Mesenchymal stem cell (in vitro differentiated cells and primary cell): ENCODE results near the gene MAN1B1.
"Not testable (repeated sequence)": the region's sequence is repeated elsewhere in the genome, so short reads cannot be mapped to it uniquely, and the experiment has no call there.

ENCODE experiments used
- DNase-seq: peaks from one replicate; pipeline ENCODE4 v3.0.0-alpha.2; 2013
- H2AFZ ChIP-seq: one replicate; pipeline ENCODE4 v1.6.1; 2013; ENCODE audit warnings: low read depth, mild to moderate bottlenecking, control low read depth, inconsistent platforms, low read length, moderate library complexity
- H2AK5ac ChIP-seq: 2 replicates; pipeline ENCODE4 v1.6.1; 2013; ENCODE audit warnings: low read length, moderate library complexity, mild to moderate bottlenecking, inconsistent platforms; ENCODE audit not compliant: severe bottlenecking
- H2BK120ac ChIP-seq: one replicate; pipeline ENCODE4 v1.6.1; 2013; ENCODE audit warnings: low read depth, mild to moderate bottlenecking, inconsistent platforms, low read length, moderate library complexity
- H2BK12ac ChIP-seq, 2 experiments: one replicate each; pipeline ENCODE4 v1.6.1; 2013; ENCODE audit warnings: inconsistent platforms in 2 of 2, low read length in 2 of 2, mild to moderate bottlenecking in 2 of 2, moderate library complexity in 2 of 2, control low read depth in 1 of 2
- H2BK15ac ChIP-seq: one replicate; pipeline ENCODE4 v1.6.1; 2013; ENCODE audit warnings: mild to moderate bottlenecking, low read depth, inconsistent platforms; ENCODE audit not compliant: poor library complexity, severe bottlenecking
- H2BK5ac ChIP-seq: 2 replicates; pipeline ENCODE4 v1.6.1; 2013; ENCODE audit warnings: low read depth, mild to moderate bottlenecking, low read length, control low read depth, inconsistent platforms; ENCODE audit not compliant: poor library complexity, severe bottlenecking
- H3K14ac ChIP-seq, 2 experiments: one replicate each; pipeline ENCODE4 v1.6.1; 2013; ENCODE audit warnings: inconsistent platforms in 2 of 2, low read length in 2 of 2, control low read depth in 1 of 2, mild to moderate bottlenecking in 1 of 2, moderate library complexity in 1 of 2
- H3K18ac ChIP-seq, 2 experiments: one replicate each; pipeline ENCODE4 v1.6.1; 2013; ENCODE audit warnings: inconsistent platforms in 2 of 2, low read length in 2 of 2, control low read depth in 1 of 2, low read depth in 1 of 2, mild to moderate bottlenecking in 1 of 2
- H3K23ac ChIP-seq, 2 experiments: one replicate each; pipeline ENCODE4 v1.6.1; 2013; ENCODE audit warnings: inconsistent platforms in 2 of 2, low read length in 2 of 2, mild to moderate bottlenecking in 2 of 2, moderate library complexity in 2 of 2, control low read depth in 1 of 2
- H3K27ac ChIP-seq: 2 replicates; pipeline ENCODE4 v1.5.1; 2013; ENCODE audit warnings: mild to moderate bottlenecking, moderate library complexity, low read length, control low read depth, inconsistent platforms; ENCODE audit not compliant: poor library complexity, severe bottlenecking
- H3K27me3 ChIP-seq, 2 experiments: 2 replicates each; pipeline versions ENCODE4 v1.6.1 to v1.7.0; 2013; ENCODE audit warnings: low read length in 2 of 2, mild to moderate bottlenecking in 2 of 2, moderate library complexity in 2 of 2, control low read depth in 1 of 2, inconsistent platforms in 1 of 2; ENCODE audit not compliant: control insufficient read depth in 1 of 2, insufficient read depth in 1 of 2
- H3K36me3 ChIP-seq, 2 experiments: 2 replicates each; pipeline versions ENCODE4 v1.6.1 to v1.7.0; 2013; ENCODE audit warnings: low read length in 2 of 2, control low read depth in 1 of 2, inconsistent platforms in 1 of 2, low read depth in 1 of 2, mild to moderate bottlenecking in 1 of 2; ENCODE audit not compliant: insufficient read depth in 2 of 2, control insufficient read depth in 1 of 2
- H3K4ac ChIP-seq, 2 experiments: one replicate each; pipeline ENCODE4 v1.6.1; 2013; ENCODE audit warnings: inconsistent platforms in 2 of 2, low read length in 2 of 2, mild to moderate bottlenecking in 2 of 2, moderate library complexity in 2 of 2, control low read depth in 1 of 2, low read depth in 1 of 2
- H3K4me1 ChIP-seq: 2 replicates; pipeline ENCODE4 v1.6.1; 2013; ENCODE audit warnings: low read depth, low read length, control low read depth; ENCODE audit not compliant: control insufficient read depth, insufficient read depth
- H3K4me2 ChIP-seq: 2 replicates; pipeline ENCODE4 v1.6.1; 2013; ENCODE audit warnings: low read length, mild to moderate bottlenecking, inconsistent platforms; ENCODE audit not compliant: poor library complexity, severe bottlenecking
- H3K4me3 ChIP-seq, 2 experiments: 2 replicates each; pipeline versions ENCODE4 v1.5.1 to v1.7.0; 2013; ENCODE audit warnings: low read length in 2 of 2, mild to moderate bottlenecking in 2 of 2, control low read depth in 1 of 2, low read depth in 1 of 2; ENCODE audit not compliant: insufficient read depth in 1 of 2
- H3K79me1 ChIP-seq: replicated peaks from 2 replicates; pipeline ENCODE4 v1.6.1; 2013; ENCODE audit warnings: mild to moderate bottlenecking, control low read depth, low read length, inconsistent platforms; ENCODE audit not compliant: poor library complexity, severe bottlenecking
- H3K9ac ChIP-seq: 2 replicates; pipeline ENCODE4 v1.7.0; 2013; ENCODE audit warnings: mild to moderate bottlenecking, low read length, moderate library complexity
- H3K9me3 ChIP-seq: 2 replicates; pipeline ENCODE4 v1.7.0; 2013; ENCODE audit warnings: mild to moderate bottlenecking, low read length; ENCODE audit not compliant: control insufficient read depth
- H4K8ac ChIP-seq: one replicate; pipeline ENCODE4 v1.6.1; 2013; ENCODE audit warnings: inconsistent platforms, mild to moderate bottlenecking, low read length, moderate library complexity
- H4K91ac ChIP-seq: one replicate; pipeline ENCODE4 v1.6.1; 2013; ENCODE audit warnings: mild to moderate bottlenecking, low read length, inconsistent platforms
- WGBS: methylation state at CpG from one replicate; pipeline ENCODE4 v1.1.7; 2013; ENCODE audit warnings: mixed read lengths; 5-methylcytosine and 5-hydroxymethylcytosine counted together

Gene MAN1B1

DNA sequence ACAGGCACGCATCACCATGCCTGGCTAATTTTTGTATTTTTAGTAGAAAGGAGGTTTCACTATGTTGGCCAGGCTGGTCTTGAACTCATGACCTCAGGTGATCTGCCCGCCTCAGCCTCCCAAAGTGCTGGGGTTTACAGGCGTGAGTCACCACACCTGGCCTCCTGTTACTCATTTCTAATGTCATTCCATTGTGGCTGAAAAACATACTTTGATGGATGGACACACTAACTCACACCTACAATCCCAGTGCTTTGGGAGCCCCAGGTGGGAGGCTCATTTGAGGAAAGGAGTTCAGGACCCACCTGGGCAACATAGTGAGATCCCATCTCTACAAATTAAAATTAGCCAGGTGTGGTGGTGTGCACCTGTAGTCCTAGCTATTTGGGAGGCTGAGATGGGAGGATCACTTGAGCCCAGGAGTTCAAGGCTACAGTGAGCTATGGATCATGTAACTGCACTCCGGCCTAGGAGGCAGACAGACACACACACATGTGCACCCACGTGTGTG lies 37.2 kb downstream of the MAN1B1 start:
- not testable (repeated sequence) for H3K18ac ChIP-seq, H3K4me2 ChIP-seq, H2AK5ac ChIP-seq, H3K4me3 ChIP-seq, H3K27ac ChIP-seq, H3K23ac ChIP-seq, H2BK15ac ChIP-seq, H3K36me3 ChIP-seq, H3K4ac ChIP-seq, H2AFZ ChIP-seq, H3K9ac ChIP-seq, H2BK12ac ChIP-seq, H2BK5ac ChIP-seq, H3K27me3 ChIP-seq, H2BK120ac ChIP-seq, H3K9me3 ChIP-seq, DNase-seq, H4K91ac ChIP-seq, H3K14ac ChIP-seq, H4K8ac ChIP-seq
- 89% methylated on average over 5 of the region's 5 CpGs for WGBS
- Histone ChIP-seq H3K79me1 (peaks cover 13% of the 10 kb centered on the region), H3K4me1 (peaks cover 18% of the 10 kb centered on the region)

DNA sequence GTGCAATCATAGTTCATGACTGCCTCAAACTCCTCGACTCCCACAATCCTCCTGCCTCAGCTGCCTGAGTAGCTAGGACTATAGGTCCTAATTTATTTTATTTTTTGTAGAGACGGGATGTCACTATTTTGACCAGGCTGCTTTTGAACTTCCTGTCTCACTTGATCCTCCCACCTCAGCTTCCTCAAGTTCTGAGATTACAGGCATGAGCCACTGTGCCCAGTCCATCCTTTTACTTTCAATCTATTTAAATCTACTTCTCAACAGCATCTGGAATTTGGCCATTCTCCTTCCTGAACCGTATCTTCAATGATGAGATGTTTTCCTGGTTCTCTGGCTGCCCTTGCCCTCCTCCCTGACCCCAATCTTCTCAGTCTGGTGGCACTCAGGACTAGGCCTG lies 40.0 kb downstream of the MAN1B1 start:
- H3K23ac ChIP-seq: no peak overlapping the region
- H4K91ac ChIP-seq: no peak overlapping the region
- H4K8ac ChIP-seq: no peak overlapping the region
- no peak overlapping the region for H2BK12ac ChIP-seq
- peaks cover 17% of the 10 kb centered on the region for H3K79me1 ChIP-seq
- no peaks in the 10 kb centered on the region for H3K9me3 ChIP-seq
- 89% methylated on average over 3 of the region's 3 CpGs for WGBS
- H3K9ac ChIP-seq: peak overlapping the region; percentile 91
- DNase-seq: no peak
- peaks cover 0 to 8% of the 10 kb centered on the region in 2 experiments for H3K36me3 ChIP-seq
- H3K4me3 ChIP-seq: peak overlapping the region in 1 of 2 experiments; percentile 92
- H3K27ac ChIP-seq: no peak overlapping the region
- no peak overlapping the region for H2AK5ac ChIP-seq
- H2BK120ac ChIP-seq: no peak overlapping the region
- H3K4ac ChIP-seq: no peak overlapping the region
- H3K27me3 ChIP-seq: no peaks in the 10 kb centered on the region
- no peak overlapping the region for H2BK15ac ChIP-seq
- no peak overlapping the region for H2AFZ ChIP-seq
- no peak overlapping the region for H3K18ac ChIP-seq
- H3K14ac ChIP-seq: no peak overlapping the region
- H2BK5ac ChIP-seq: no peak overlapping the region
- H3K4me2 ChIP-seq: no peak overlapping the region
- peaks cover 22% of the 10 kb centered on the region for H3K4me1 ChIP-seq

DNA sequence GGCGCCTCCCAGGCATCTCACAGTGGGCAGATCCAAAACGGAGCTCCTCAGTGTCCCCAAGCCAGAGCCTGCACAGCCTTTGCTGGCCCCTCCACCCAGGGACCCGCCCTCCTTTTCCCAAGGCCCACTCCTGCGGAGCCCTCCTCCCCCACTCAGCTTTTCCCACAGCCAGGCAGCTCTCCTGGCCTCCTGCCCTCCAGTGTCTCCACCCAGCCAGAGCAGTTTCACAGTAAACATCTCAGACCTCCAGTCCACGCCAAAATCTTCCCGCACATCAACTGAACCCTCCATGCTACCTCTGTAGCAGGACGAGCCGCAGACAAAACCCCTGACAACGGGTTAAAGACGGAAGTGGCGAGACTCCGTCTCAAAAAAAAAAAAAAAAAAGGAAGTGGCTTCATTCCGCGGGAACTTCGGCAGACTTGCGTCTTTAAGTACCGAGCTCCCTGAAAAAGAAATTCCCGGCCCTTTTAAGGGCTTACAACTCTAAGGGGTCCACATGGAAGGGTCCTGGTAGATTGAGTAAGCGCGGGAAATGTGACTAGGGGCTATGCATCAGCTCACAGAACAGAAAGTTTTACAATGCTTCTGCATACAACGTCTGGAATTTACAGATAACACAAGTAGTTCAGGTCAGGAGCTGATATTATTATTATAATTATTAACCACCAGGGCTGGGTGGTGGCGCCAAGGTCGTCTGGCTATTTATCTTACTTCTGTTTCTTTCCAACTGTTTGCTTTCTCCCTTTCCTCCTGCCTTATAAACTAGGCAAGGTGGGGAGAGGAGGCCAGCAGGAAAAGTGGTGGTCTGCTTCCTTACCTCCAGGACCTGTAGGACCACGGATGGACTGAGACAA lies 40.7 kb downstream of the MAN1B1 start:
- peak overlapping the region in 1 of 2 experiments; percentile 34 for H3K18ac ChIP-seq
- H3K14ac ChIP-seq: peak overlapping the region in 1 of 2 experiments; percentile 26
- no peak overlapping the region for H2AK5ac ChIP-seq
- H3K9me3 ChIP-seq: no peaks in the 10 kb centered on the region
- no peak overlapping the region for H4K8ac ChIP-seq
- peak overlapping the region in 1 of 2 experiments; percentile 92 for H3K4me3 ChIP-seq
- no peak overlapping the region for H2BK5ac ChIP-seq
- peak overlapping the region in 1 of 2 experiments; percentile 59 for H3K23ac ChIP-seq
- WGBS: 85% methylated on average over 21 of the region's 24 CpGs
- H3K4ac ChIP-seq: no peak overlapping the region
- H2BK12ac ChIP-seq: no peak overlapping the region
- no peak overlapping the region for H2BK120ac ChIP-seq
- H2BK15ac ChIP-seq: no peak overlapping the region
- H3K27me3 ChIP-seq: no peaks in the 10 kb centered on the region
- peaks cover 15% of the 10 kb centered on the region for H3K79me1 ChIP-seq
- no peak overlapping the region for H3K27ac ChIP-seq
- DNase-seq: no peak
- peak overlapping the region; percentile 91 for H3K9ac ChIP-seq
- peaks cover 0 to 8% of the 10 kb centered on the region in 2 experiments for H3K36me3 ChIP-seq
- H3K4me1 ChIP-seq: peaks cover 22% of the 10 kb centered on the region
- H2AFZ ChIP-seq: no peak overlapping the region
- no peak overlapping the region for H3K4me2 ChIP-seq
- peak overlapping the region; percentile 61 for H4K91ac ChIP-seq

DNA sequence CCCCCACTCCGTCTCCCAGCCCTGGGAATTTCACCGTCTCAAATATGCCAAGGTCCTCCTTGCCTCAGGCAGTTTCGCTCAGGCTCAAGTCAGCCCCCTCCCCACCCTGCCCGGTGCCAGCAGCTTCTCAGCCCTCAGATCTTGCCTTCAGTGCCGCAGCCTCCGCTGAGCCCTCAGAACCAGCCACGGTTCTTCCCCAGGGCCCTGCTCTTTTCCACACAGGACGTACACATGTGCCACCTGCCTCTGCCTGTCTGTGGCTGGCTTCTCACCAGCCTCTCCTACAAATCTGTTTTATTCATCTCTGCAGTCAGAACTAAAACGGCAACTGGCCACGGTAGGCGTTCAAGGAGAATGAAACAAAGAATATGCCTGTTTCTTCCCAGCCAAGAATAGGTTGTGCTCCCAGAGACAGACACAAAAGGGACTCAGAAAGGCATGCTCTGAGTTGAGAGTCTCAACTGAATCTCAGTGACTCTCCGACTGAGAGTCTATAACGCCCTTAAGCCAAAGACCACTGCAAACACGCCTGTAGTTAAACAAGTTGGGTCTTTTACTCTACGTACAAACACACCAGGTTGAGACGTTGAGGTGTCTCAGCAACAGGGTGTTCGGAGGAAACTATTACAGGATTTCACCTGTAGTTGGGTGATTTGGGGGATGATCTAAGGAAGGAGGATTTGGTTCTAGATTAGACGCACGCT lies 41.5 kb downstream of the MAN1B1 start:
- Histone ChIP-seq H3K9me3 (no peaks in the 10 kb centered on the region), H2AK5ac (no peak overlapping the region), H3K4me3 (peak overlapping the region; percentile 78 to 92), H2BK5ac (no peak overlapping the region), H3K23ac (peak overlapping the region in 1 of 2 experiments; percentile 59), H3K4me2 (peak overlapping the region; percentile 75), H3K27ac (no peak overlapping the region), H3K4me1 (peaks cover 22% of the 10 kb centered on the region), H3K79me1 (peaks cover 15% of the 10 kb centered on the region), H3K36me3 (peaks cover 0 to 8% of the 10 kb centered on the region in 2 experiments), H3K9ac (peak overlapping the region; percentile 91), H2BK120ac (no peak overlapping the region), H3K18ac (no peak overlapping the region), H2BK12ac (no peak overlapping the region), H3K4ac (peak overlapping the region; percentile 36 to 62), H2BK15ac (no peak overlapping the region), H3K14ac (no peak overlapping the region), H4K91ac (peak overlapping the region; percentile 61), H3K27me3 (no peaks in the 10 kb centered on the region), H4K8ac (no peak overlapping the region), H2AFZ (no peak overlapping the region)
- 89% methylated on average over 19 of the region's 19 CpGs for WGBS
- no peak for DNase-seq
